ENCODE results near the gene NME4.

The NME4 gene

GRCh38 chr16:379183-379960, 17.6 kb upstream of the NME4 start:
- H3K27me3 ChIP-seq (ENCODE audit: low read depth, low read length), result no peaks in the 10 kb centered on the region
- H3K4me3 ChIP-seq (ENCODE audit: low read length), result no peak overlapping the region
- H3K27ac ChIP-seq (ENCODE audit: low read length), result no peak overlapping the region
- no peak overlapping the region for H2AFZ ChIP-seq (ENCODE audit: low read depth, low read length)
- H3K4me2 ChIP-seq (ENCODE audit: low read length), result no peak overlapping the region
- H3K4me1 ChIP-seq (ENCODE audit: low read length), result peaks cover 16% of the 10 kb centered on the region
- TF ChIP-seq EZH2phosphoT487 (IDR thresholded peaks at IDR 0.05; ENCODE audit: low read depth) (no peak), CTCF (IDR thresholded peaks at IDR 0.05; ENCODE audit: low read depth, low read length) (no peak)
- no peaks in the 10 kb centered on the region for H3K36me3 ChIP-seq (replicated peaks; ENCODE audit: low read depth, low read length)
- H3K79me2 ChIP-seq (ENCODE audit: low read length), result peaks cover 7% of the 10 kb centered on the region; the same call in 1 of the 2 replicates
- no peaks in the 10 kb centered on the region for H3K9me3 ChIP-seq (ENCODE audit: insufficient read depth, low read length)
- no peaks in the 10 kb centered on the region for H4K20me1 ChIP-seq (ENCODE audit: insufficient read depth, low read length)
- H3K9ac ChIP-seq (ENCODE audit: low read length), result no peak overlapping the region

GRCh38 chr16:379961-380761, 16.8 kb upstream of the NME4 start:
- Histone ChIP-seq H3K9ac (ENCODE audit: low read length) (no peak overlapping the region), H3K79me2 (ENCODE audit: low read length) (peaks cover 7% of the 10 kb centered on the region; the same call in 1 of the 2 replicates), H3K4me3 (ENCODE audit: low read length) (peak overlapping the region; percentile 96; the same call in 1 of the 2 replicates), H2AFZ (ENCODE audit: low read depth, low read length) (no peak overlapping the region), H3K4me2 (ENCODE audit: low read length) (peak overlapping the region; percentile 100), H4K20me1 (ENCODE audit: insufficient read depth, low read length) (no peaks in the 10 kb centered on the region), H3K27ac (ENCODE audit: low read length) (no peak overlapping the region), H3K27me3 (ENCODE audit: low read depth, low read length) (no peaks in the 10 kb centered on the region), H3K36me3 (replicated peaks; ENCODE audit: low read depth, low read length) (no peaks in the 10 kb centered on the region), H3K9me3 (ENCODE audit: insufficient read depth, low read length) (no peaks in the 10 kb centered on the region), H3K4me1 (ENCODE audit: low read length) (peaks cover 16% of the 10 kb centered on the region)
- TF ChIP-seq EZH2phosphoT487 (IDR thresholded peaks at IDR 0.05; ENCODE audit: low read depth) (no peak), CTCF (IDR thresholded peaks at IDR 0.05; ENCODE audit: low read depth, low read length) (no peak)

- peaks cover 16% of the 10 kb centered on the region for H3K4me1 ChIP-seq (ENCODE audit: low read length)
- no peak overlapping the region for H3K27ac ChIP-seq (ENCODE audit: low read length)
- H3K4me3 ChIP-seq (ENCODE audit: low read length), result peak overlapping the region; percentile 96
- H3K9ac ChIP-seq (ENCODE audit: low read length), result peak overlapping the region; percentile 74
- peaks cover 7% of the 10 kb centered on the region; the same call in 1 of the 2 replicates for H3K79me2 ChIP-seq (ENCODE audit: low read length)
- no peaks in the 10 kb centered on the region for H3K27me3 ChIP-seq (ENCODE audit: low read depth, low read length)
- H3K9me3 ChIP-seq (ENCODE audit: insufficient read depth, low read length), result no peaks in the 10 kb centered on the region
- H2AFZ ChIP-seq (ENCODE audit: low read depth, low read length), result no peak overlapping the region
- H3K36me3 ChIP-seq (replicated peaks; ENCODE audit: low read depth, low read length), result no peaks in the 10 kb centered on the region
- TF ChIP-seq EZH2phosphoT487 (IDR thresholded peaks at IDR 0.05; ENCODE audit: low read depth) (no peak), CTCF (IDR thresholded peaks at IDR 0.05; ENCODE audit: low read depth, low read length) (no peak)
- no peaks in the 10 kb centered on the region for H4K20me1 ChIP-seq (ENCODE audit: insufficient read depth, low read length)
- H3K4me2 ChIP-seq (ENCODE audit: low read length), result peak overlapping the region; percentile 100
These were observed 16.3 kb upstream of the NME4 start for GRCh38 chr16:380762-381011.
